Vagina (tissue), 2 donors: Measurements from ENCODE around the gene ADPGK. TPM values are rescaled to one million over a fixed set of nuclear protein-coding genes. Genes with fewer than 3 reads are reported as not detected.

ENCODE experiments used
- DNase-seq, 2 donors: peaks; one replicate each; pipeline ENCODE4 v3.0.0-alpha.2; 2017; ENCODE audit errors: extremely low spot score in 2 of 2
- H3K27ac ChIP-seq: fragments of 200-600 bp; sonication (generic); one replicate; pipeline ENCODE4 v1.5.1; 2019
- H3K27me3 ChIP-seq: fragments of 200-600 bp; sonication (generic); one replicate; pipeline ENCODE4 v1.5.1; 2019
- H3K36me3 ChIP-seq, 2 donors: fragments of 200-600 bp; sonication (generic); one replicate each; pipeline ENCODE4 v1.5.1; 2017 to 2019
- H3K4me1 ChIP-seq: fragments of 200-600 bp; sonication (generic); one replicate; pipeline ENCODE4 v1.5.1; 2019
- H3K4me3 ChIP-seq, 2 donors: fragments of 200-600 bp; sonication (generic); 1 replicate in 1 of 2; 2 replicates in 1 of 2; pipeline ENCODE4 v1.5.1; 2016 to 2019
- H3K9me3 ChIP-seq: fragments of 200-600 bp; sonication (generic); one replicate; pipeline ENCODE4 v1.5.1; 2019
- POLR2A ChIP-seq, 2 donors: fragments of 450-650 bp; IDR thresholded peaks; one replicate each; pipeline ENCODE4 v1.6.1; 2017; ENCODE audit warnings: antibody characterized with exemption in 2 of 2, mild to moderate bottlenecking in 2 of 2, moderate library complexity in 2 of 2
- POLR2AphosphoS5 ChIP-seq, 2 donors: sonication (generic); formaldehyde crosslinking; IDR thresholded peaks; one replicate each; pipeline ENCODE4 v1.9.0; 2017; ENCODE audit warnings: antibody characterized with exemption in 2 of 2, mild to moderate bottlenecking in 2 of 2, low read depth in 1 of 2; ENCODE audit not compliant: insufficient read depth in 1 of 2
- intact Hi-C: fragments of 100-400 bp; cut with DNase I; formaldehyde crosslinking; loops from one replicate; pipeline ENCODE4 v1.15.1; 2023
- total RNA-seq: library from RNA; depleted of rRNA; stranded (reverse); fragments of >200 nt; gene quantifications from one replicate; pipeline ENCODE4 v1.2.3, GENCODE V29; 2016
- TF ChIP-seq, protein P1 (sequence below), 3 experiments: fragments of 450-650 bp in 2 of 3; fragments of 200-600 bp in 1 of 3; sonication (generic) in 1 of 3; IDR thresholded peaks; one replicate each; pipeline ENCODE4 v1.5.1; 2017 to 2019; ENCODE audit warnings: antibody characterized with exemption in 3 of 3, mild to moderate bottlenecking in 2 of 3, moderate library complexity in 2 of 3

The ADPGK gene
- total RNA-seq, 1 donor from 2014 or later: 53.8 TPM

DNA sequence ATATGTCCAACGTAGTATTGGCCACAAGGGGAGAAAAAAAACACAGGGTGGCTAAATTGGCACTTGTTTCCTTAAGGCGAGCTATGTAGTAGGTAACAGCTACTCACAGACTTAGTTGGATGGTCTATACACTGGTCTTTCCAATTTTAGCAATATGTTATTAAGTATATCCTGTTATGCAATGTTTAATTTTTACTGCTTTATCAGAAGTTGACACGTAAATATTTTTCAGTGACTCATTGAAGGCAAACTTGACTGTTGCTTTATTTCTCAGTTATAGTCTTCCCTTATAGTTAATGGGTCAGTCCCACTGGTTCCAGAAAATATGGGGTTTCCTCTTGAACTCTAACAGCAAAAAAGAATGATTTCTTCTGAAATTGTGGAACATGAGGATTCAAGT lies 46.5 kb downstream of the ADPGK start:
- TF ChIP-seq, protein P1, sequence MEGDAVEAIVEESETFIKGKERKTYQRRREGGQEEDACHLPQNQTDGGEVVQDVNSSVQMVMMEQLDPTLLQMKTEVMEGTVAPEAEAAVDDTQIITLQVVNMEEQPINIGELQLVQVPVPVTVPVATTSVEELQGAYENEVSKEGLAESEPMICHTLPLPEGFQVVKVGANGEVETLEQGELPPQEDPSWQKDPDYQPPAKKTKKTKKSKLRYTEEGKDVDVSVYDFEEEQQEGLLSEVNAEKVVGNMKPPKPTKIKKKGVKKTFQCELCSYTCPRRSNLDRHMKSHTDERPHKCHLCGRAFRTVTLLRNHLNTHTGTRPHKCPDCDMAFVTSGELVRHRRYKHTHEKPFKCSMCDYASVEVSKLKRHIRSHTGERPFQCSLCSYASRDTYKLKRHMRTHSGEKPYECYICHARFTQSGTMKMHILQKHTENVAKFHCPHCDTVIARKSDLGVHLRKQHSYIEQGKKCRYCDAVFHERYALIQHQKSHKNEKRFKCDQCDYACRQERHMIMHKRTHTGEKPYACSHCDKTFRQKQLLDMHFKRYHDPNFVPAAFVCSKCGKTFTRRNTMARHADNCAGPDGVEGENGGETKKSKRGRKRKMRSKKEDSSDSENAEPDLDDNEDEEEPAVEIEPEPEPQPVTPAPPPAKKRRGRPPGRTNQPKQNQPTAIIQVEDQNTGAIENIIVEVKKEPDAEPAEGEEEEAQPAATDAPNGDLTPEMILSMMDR (IDR thresholded peaks at IDR 0.05): no peak
- no peak for TF ChIP-seq POLR2A (IDR thresholded peaks at IDR 0.05)
- TF ChIP-seq POLR2AphosphoS5 (IDR thresholded peaks at IDR 0.05; ENCODE audit: insufficient read depth in 1 of 2, low read depth in 1 of 2): no peak
- Histone ChIP-seq H3K27ac (no peak overlapping the region), H3K9me3 (no peaks in the 10 kb centered on the region), H3K4me3 (no peak overlapping the region), H3K36me3 (peaks cover 0 to 52% of the 10 kb centered on the region in 2 donors), H3K27me3 (no peaks in the 10 kb centered on the region), H3K4me1 (no peaks in the 10 kb centered on the region)
- intact Hi-C loops: no loop called here
- DNase-seq: no peak

DNA sequence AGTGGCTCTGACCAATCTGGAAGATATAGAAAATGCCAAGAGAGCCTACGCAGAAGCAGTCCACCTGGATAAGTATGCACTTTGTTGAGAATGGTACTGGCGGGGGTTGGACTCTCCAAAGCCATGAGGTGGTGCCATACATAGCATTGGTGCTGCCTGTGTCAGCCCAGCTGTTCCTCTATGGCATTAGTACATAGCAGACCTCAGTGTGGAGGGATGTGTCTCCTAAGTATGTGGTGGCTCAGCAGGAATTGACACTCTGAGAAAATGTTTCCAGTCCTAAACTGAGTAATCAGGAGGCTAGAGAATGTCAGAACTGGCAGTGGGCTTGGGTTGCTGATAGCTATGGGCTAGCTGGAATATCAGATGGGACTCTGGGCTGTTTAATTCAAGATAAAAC lies 48.4 kb downstream of the ADPGK start:
- no peaks in the 10 kb centered on the region for H3K9me3 ChIP-seq
- H3K36me3 ChIP-seq: peaks cover 0 to 60% of the 10 kb centered on the region in 2 donors
- intact Hi-C loops: no loop called here
- DNase-seq: no peak
- no peak overlapping the region for H3K4me3 ChIP-seq
- no peaks in the 10 kb centered on the region for H3K4me1 ChIP-seq
- no peak for TF ChIP-seq POLR2A (IDR thresholded peaks at IDR 0.05)
- TF ChIP-seq, protein P1 (IDR thresholded peaks at IDR 0.05): no peak
- no peak for TF ChIP-seq POLR2AphosphoS5 (IDR thresholded peaks at IDR 0.05; ENCODE audit: insufficient read depth in 1 of 2, low read depth in 1 of 2)
- no peak overlapping the region for H3K27ac ChIP-seq
- no peaks in the 10 kb centered on the region for H3K27me3 ChIP-seq

DNA sequence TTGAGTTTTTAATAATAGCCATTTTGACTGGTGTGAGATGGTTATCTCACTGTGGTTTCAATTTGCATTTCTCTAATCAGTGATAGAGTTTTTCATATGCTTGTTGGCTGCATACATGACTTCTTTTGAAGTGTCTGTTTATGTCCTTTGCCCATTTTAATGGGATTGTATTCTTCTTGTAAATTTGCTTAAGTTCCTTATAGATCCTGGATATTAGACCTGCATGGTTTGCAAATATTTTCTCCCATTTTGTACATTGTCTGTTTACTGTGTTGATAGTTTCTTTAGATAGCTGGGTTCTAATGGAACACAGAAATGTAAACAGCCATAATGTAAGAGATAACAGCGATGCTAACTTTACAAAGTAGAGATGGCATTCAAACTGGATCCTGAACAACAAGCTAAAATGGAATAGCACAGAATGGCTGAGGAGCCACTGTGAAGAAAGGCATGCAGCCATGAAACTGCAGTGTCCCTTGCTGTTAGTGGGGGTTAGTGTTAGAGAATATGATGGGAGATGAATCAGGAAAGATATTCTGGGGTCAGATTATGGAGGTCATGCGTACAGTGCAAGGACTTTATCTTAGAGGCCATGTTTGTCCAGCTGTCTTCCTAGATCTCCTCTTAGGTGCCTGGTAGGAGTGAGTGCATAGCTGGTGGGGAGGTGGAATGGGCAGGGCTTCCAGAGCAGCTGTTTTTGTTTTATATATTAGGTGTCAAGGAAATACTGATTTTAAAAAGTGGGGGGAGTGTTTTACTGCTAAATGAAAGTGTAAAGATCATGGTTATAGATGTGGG lies 49.4 kb downstream of the ADPGK start:
- peaks cover 0 to 54% of the 10 kb centered on the region in 2 donors for H3K36me3 ChIP-seq

GRCh38 chr15:72732516-72732915 lies 51.0 kb downstream of the ADPGK start:
- Histone ChIP-seq H3K27ac (no peak overlapping the region), H3K4me1 (no peaks in the 10 kb centered on the region), H3K36me3 (peaks cover 0 to 41% of the 10 kb centered on the region in 2 donors), H3K27me3 (no peaks in the 10 kb centered on the region), H3K4me3 (no peak overlapping the region), H3K9me3 (no peaks in the 10 kb centered on the region)
- no peak for DNase-seq
- intact Hi-C loops: no loop called here
- TF ChIP-seq, protein P1 (IDR thresholded peaks at IDR 0.05): no peak
- TF ChIP-seq POLR2AphosphoS5 (IDR thresholded peaks at IDR 0.05; ENCODE audit: insufficient read depth in 1 of 2, low read depth in 1 of 2) (no peak), POLR2A (IDR thresholded peaks at IDR 0.05) (no peak)

More for the DNA sequence above, 49.4 kb downstream of the ADPGK start:
- H3K27me3 ChIP-seq: no peaks in the 10 kb centered on the region
- H3K9me3 ChIP-seq: no peaks in the 10 kb centered on the region
- TF ChIP-seq, protein P1 (IDR thresholded peaks at IDR 0.05): no peak
- TF ChIP-seq POLR2AphosphoS5 (IDR thresholded peaks at IDR 0.05; ENCODE audit: insufficient read depth in 1 of 2, low read depth in 1 of 2) (no peak), POLR2A (IDR thresholded peaks at IDR 0.05) (no peak)
- no peak overlapping the region for H3K27ac ChIP-seq
- no peaks in the 10 kb centered on the region for H3K4me1 ChIP-seq
- no peak for DNase-seq
- intact Hi-C loops: no loop called here
- no peak overlapping the region for H3K4me3 ChIP-seq

DNA sequence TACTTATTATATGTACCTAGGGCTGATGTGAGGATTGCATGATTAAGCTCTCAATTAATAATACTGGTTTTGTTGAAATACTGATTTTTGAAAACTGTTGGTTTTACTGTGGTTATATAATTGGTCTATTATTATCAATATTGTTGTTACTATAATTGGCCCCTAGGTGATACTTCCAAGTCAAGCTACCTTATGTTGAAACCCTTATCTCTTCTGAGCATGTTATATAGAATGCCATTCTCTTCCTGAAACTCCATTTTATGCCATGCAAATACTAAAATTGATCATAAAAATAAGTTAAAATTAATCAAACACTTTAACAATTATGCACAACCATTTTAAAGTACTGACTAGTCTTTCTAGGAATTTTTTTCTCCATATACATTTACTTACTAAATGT lies 51.5 kb downstream of the ADPGK start:
- H3K4me1 ChIP-seq: no peaks in the 10 kb centered on the region
- H3K27me3 ChIP-seq: no peaks in the 10 kb centered on the region
- intact Hi-C loops: no loop called here
- no peaks in the 10 kb centered on the region for H3K9me3 ChIP-seq
- TF ChIP-seq POLR2AphosphoS5 (IDR thresholded peaks at IDR 0.05; ENCODE audit: insufficient read depth in 1 of 2, low read depth in 1 of 2) (no peak), POLR2A (IDR thresholded peaks at IDR 0.05) (no peak)
- TF ChIP-seq, protein P1 (IDR thresholded peaks at IDR 0.05): no peak
- DNase-seq: no peak
- H3K27ac ChIP-seq: no peak overlapping the region
- no peak overlapping the region for H3K4me3 ChIP-seq
- peaks cover 0 to 36% of the 10 kb centered on the region in 2 donors for H3K36me3 ChIP-seq
